Cardiac septum (tissue), 1 donor: ENCODE data around the gene WDR88. TPM values are rescaled to one million over a fixed set of nuclear protein-coding genes. Genes with fewer than 3 reads are reported as not detected.
"Not testable (repeated sequence)": the region's sequence is repeated elsewhere in the genome, so short reads cannot be mapped to it uniquely, and the experiment has no call there.

Experiments used
- DNase-seq: peaks from one replicate; pipeline ENCODE4 v3.0.0-alpha.2; 2020; ENCODE audit warnings: low spot score
- intact Hi-C: fragments of 100-400 bp; cut with DNase I; formaldehyde crosslinking; loops from one replicate; pipeline ENCODE4 v1.14.0; 2022
- total RNA-seq: library from RNA; stranded (reverse); fragmentation: NEBNext Ultra II Directional; extraction: Animal tissue kit (Norgen Biotek cat#: 25700); gene quantifications from one replicate; pipeline ENCODE4 v1.2.1, GENCODE V29; 2021
- donor health status: DM: no; HTN: no; CAD: no.

Gene WDR88
- total RNA-seq, 1 donor from 2014 or later: not detected

- DNase-seq: no peak
- intact Hi-C loops: no loop called here
These were observed 28.0 kb downstream of the WDR88 start for GRCh38 chr19:33159893-33160292.

GRCh38 chr19:33161201-33161600, 29.3 kb downstream of the WDR88 start:
- intact Hi-C loops: no loop called here
- no peak for DNase-seq

GRCh38 chr19:33163481-33163880, 31.6 kb downstream of the WDR88 start:
- DNase-seq: no peak
- intact Hi-C loops: no loop called here

- intact Hi-C loops: not testable (repeated sequence)
These were observed 34.1 kb downstream of the WDR88 start for GRCh38 chr19:33166037-33166436.

GRCh38 chr19:33167438-33167837, 35.5 kb downstream of the WDR88 start:
- DNase-seq: no peak
- intact Hi-C loops: no loop called here

More at GRCh38 chr19:33166037-33166436, 34.1 kb downstream of the WDR88 start:
- not testable (repeated sequence) for DNase-seq

GRCh38 chr19:33168528-33168927, 36.6 kb downstream of the WDR88 start:
- intact Hi-C loops: no loop called here
- DNase-seq: no peak

- intact Hi-C loops: loop anchor here (10.0 kb wide), 1 partner anchor 197 kb away; the partner anchor contains the start of genes CEP89 and FAAP24
- no peak for DNase-seq
These were observed 39.4 kb downstream of the WDR88 start for GRCh38 chr19:33171222-33171795.

GRCh38 chr19:33171916-33172359, 40.0 kb downstream of the WDR88 start:
- intact Hi-C loops: loop anchor here (10.0 kb wide), 1 partner anchor 197 kb away; the partner anchor contains the start of genes CEP89 and FAAP24

GRCh38 chr19:33174186-33174585, 42.3 kb downstream of the WDR88 start:
- DNase-seq: peak; percentile 9
- intact Hi-C loops: loop anchor here (10.0 kb wide), 1 partner anchor 199 kb away; the partner anchor contains the start of genes CEP89 and FAAP24

More at GRCh38 chr19:33171916-33172359, 40.0 kb downstream of the WDR88 start:
- peak; percentile 22 for DNase-seq

GRCh38 chr19:33175156-33175782, 43.4 kb downstream of the WDR88 start:
- peak; percentile 62 for DNase-seq
- intact Hi-C loops: loop anchor here (5.0 to 10.0 kb wide), 2 partner anchors 93 to 200 kb away; partner anchors contain the start of genes CEP89, FAAP24 and GPATCH1

- DNase-seq: peak; percentile 75
These were observed 44.2 kb downstream of the WDR88 start for GRCh38 chr19:33175886-33176669.

GRCh38 chr19:33176670-33177416, 44.9 kb downstream of the WDR88 start:
- DNase-seq: peak; percentile 98
- intact Hi-C loops: loop anchor here (5.0 to 10.0 kb wide), 2 partner anchors 95 to 202 kb away; partner anchors contain the start of genes CEP89, FAAP24 and GPATCH1

More at GRCh38 chr19:33175886-33176669, 44.2 kb downstream of the WDR88 start:
- intact Hi-C loops: loop anchor here (5.0 to 10.0 kb wide), 2 partner anchors 94 to 201 kb away; partner anchors contain the start of genes CEP89, FAAP24 and GPATCH1

GRCh38 chr19:33177417-33177979, 45.6 kb downstream of the WDR88 start:
- no peak for DNase-seq
- intact Hi-C loops: loop anchor here (5.0 to 10.0 kb wide), 2 partner anchors 95 to 203 kb away; partner anchors contain the start of genes CEP89, FAAP24 and GPATCH1

GRCh38 chr19:33186431-33187182, 54.7 kb downstream of the WDR88 start:
- intact Hi-C loops: loop anchor here (10.0 kb wide), 1 partner anchor 62 kb away; no protein-coding TSS in a partner anchor

GRCh38 chr19:33187183-33187540, 55.2 kb downstream of the WDR88 start:
- peak; percentile 63 for DNase-seq
- intact Hi-C loops: loop anchor here (10.0 kb wide), 1 partner anchor 62 kb away; no protein-coding TSS in a partner anchor

More at GRCh38 chr19:33186431-33187182, 54.7 kb downstream of the WDR88 start:
- DNase-seq: peak; percentile 73

- no peak for DNase-seq
- intact Hi-C loops: loop anchor here (10.0 kb wide), 1 partner anchor 65 kb away; no protein-coding TSS in a partner anchor
These were observed 57.5 kb downstream of the WDR88 start for GRCh38 chr19:33189453-33189852.

GRCh38 chr19:33191092-33191491, 59.2 kb downstream of the WDR88 start:
- DNase-seq, intact Hi-C loops: not testable (repeated sequence)

GRCh38 chr19:33191501-33191900, 59.6 kb downstream of the WDR88 start:
- DNase-seq: peak; percentile 68
- intact Hi-C loops: no loop called here
